ENCODE measurements around the gene HNRNPD.
"Not testable (repeated sequence)": the region's sequence is repeated elsewhere in the genome, so short reads cannot be mapped to it uniquely, and the experiment has no call there.

The HNRNPD gene

GRCh38 chr4:82372517-82373485 lies 990 bp downstream of the HNRNPD start:
- DNase-seq, result peak; percentile 70

GRCh38 chr4:82371497-82371896 lies 2.3 kb downstream of the HNRNPD start:
- DNase-seq, result no peak

- DNase-seq, result no peak
Observed at GRCh38 chr4:82367438-82368097, 6.2 kb downstream of the HNRNPD start.

- DNase-seq, result not testable (repeated sequence)
Observed at GRCh38 chr4:82366431-82366830, 7.4 kb downstream of the HNRNPD start.

GRCh38 chr4:82363896-82364487 lies 9.8 kb downstream of the HNRNPD start:
- DNase-seq, result no peak

GRCh38 chr4:82362565-82362964 lies 11.2 kb downstream of the HNRNPD start:
- no peak for DNase-seq

- DNase-seq, result no peak
Observed at GRCh38 chr4:82360298-82361177, 13.3 kb downstream of the HNRNPD start.

GRCh38 chr4:82358847-82359246 lies 14.9 kb downstream of the HNRNPD start:
- no peak for DNase-seq

- no peak for DNase-seq
Observed at GRCh38 chr4:82357640-82358039, 16.2 kb downstream of the HNRNPD start.

GRCh38 chr4:82354788-82355187 lies 19.0 kb downstream of the HNRNPD start:
- DNase-seq, result no peak

- DNase-seq, result no peak
Observed at GRCh38 chr4:82352825-82353366, 20.9 kb downstream of the HNRNPD start.

- DNase-seq, result no peak
Observed at GRCh38 chr4:82352118-82352824, 21.5 kb downstream of the HNRNPD start.

- no peak for DNase-seq
Observed at GRCh38 chr4:82346126-82346525, 27.7 kb downstream of the HNRNPD start.

- DNase-seq, result no peak
Observed at GRCh38 chr4:82335043-82335442, 38.7 kb downstream of the HNRNPD start.

- DNase-seq, result not testable (repeated sequence)
Observed at GRCh38 chr4:82333641-82334040, 40.1 kb downstream of the HNRNPD start.

GRCh38 chr4:82331814-82332213 lies 42.0 kb downstream of the HNRNPD start:
- no peak for DNase-seq

GRCh38 chr4:82320351-82320750 lies 53.4 kb downstream of the HNRNPD start:
- DNase-seq, result no peak

- not testable (repeated sequence) for DNase-seq
Observed at GRCh38 chr4:82303063-82303462, 70.7 kb downstream of the HNRNPD start.

Data from NCI-H2171 treated with DMSO at 0.1 percent for 48 hours (cell line).